SH-SY5Y (cell line): ENCODE data around the gene SLC39A13.

Experiments
- GATA2 ChIP-seq: IDR thresholded peaks from 2 replicates; pipeline ENCODE4 v1.6.1; 2011; ENCODE audit warnings: mild to moderate bottlenecking, low read depth, low read length
- GATA3 ChIP-seq: IDR thresholded peaks from 2 replicates; pipeline ENCODE4 v1.6.1; 2011; ENCODE audit warnings: low read depth, mild to moderate bottlenecking, low read length, moderate library complexity

The SLC39A13 gene

GRCh38 chr11:47407746-47408590 is at the start of gene SLC39A13:
Gene SLC39A13, plus strand, starts transcription at chr11:47408590. Its CDS starts 1,505 bp downstream, at chr11:47410095.
- TF ChIP-seq GATA3, result no peak
- no peak for TF ChIP-seq GATA2

- TF ChIP-seq GATA3, result no peak
- no peak for TF ChIP-seq GATA2
Measured at GRCh38 chr11:47358731-47359051, 49.7 kb upstream of the SLC39A13 start.

- TF ChIP-seq GATA3 (no peak), GATA2 (no peak)
Measured at GRCh38 chr11:47359162-47359561, 49.2 kb upstream of the SLC39A13 start.

- TF ChIP-seq GATA2 (no peak), GATA3 (no peak)
Measured at GRCh38 chr11:47359586-47359985, 48.8 kb upstream of the SLC39A13 start.

- no peak for TF ChIP-seq GATA2
Measured at GRCh38 chr11:47360341-47360740, 48.0 kb upstream of the SLC39A13 start.

- TF ChIP-seq GATA3 (no peak), GATA2 (no peak)
Measured at GRCh38 chr11:47361419-47361818, 47.0 kb upstream of the SLC39A13 start.

GRCh38 chr11:47366020-47366490 is 42.3 kb upstream of the SLC39A13 start:
- TF ChIP-seq GATA2, result no peak
- no peak for TF ChIP-seq GATA3

- no peak for TF ChIP-seq GATA3
- no peak for TF ChIP-seq GATA2
Measured at GRCh38 chr11:47369676-47370075, 38.7 kb upstream of the SLC39A13 start.

GRCh38 chr11:47372422-47372821 is 36.0 kb upstream of the SLC39A13 start:
- TF ChIP-seq GATA3 (no peak), GATA2 (no peak)

GRCh38 chr11:47373876-47374719 is 34.3 kb upstream of the SLC39A13 start:
- TF ChIP-seq GATA2 (no peak), GATA3 (no peak)

- TF ChIP-seq GATA2 (no peak), GATA3 (no peak)
Measured at GRCh38 chr11:47374720-47375019, 33.7 kb upstream of the SLC39A13 start.

GRCh38 chr11:47375020-47375419 is 33.4 kb upstream of the SLC39A13 start:
- TF ChIP-seq GATA3, result no peak
- TF ChIP-seq GATA2, result no peak

- TF ChIP-seq GATA3 (no peak), GATA2 (no peak)
Measured at GRCh38 chr11:47375546-47376085, 32.8 kb upstream of the SLC39A13 start.

GRCh38 chr11:47376107-47376524 is 32.3 kb upstream of the SLC39A13 start:
- TF ChIP-seq GATA3, result no peak
- TF ChIP-seq GATA2, result no peak
